ENCODE results near the gene CEP192.
"Not testable (repeated sequence)": the region's sequence is repeated elsewhere in the genome, so short reads cannot be mapped to it uniquely, and the experiment has no call there.

Gene CEP192

DNA sequence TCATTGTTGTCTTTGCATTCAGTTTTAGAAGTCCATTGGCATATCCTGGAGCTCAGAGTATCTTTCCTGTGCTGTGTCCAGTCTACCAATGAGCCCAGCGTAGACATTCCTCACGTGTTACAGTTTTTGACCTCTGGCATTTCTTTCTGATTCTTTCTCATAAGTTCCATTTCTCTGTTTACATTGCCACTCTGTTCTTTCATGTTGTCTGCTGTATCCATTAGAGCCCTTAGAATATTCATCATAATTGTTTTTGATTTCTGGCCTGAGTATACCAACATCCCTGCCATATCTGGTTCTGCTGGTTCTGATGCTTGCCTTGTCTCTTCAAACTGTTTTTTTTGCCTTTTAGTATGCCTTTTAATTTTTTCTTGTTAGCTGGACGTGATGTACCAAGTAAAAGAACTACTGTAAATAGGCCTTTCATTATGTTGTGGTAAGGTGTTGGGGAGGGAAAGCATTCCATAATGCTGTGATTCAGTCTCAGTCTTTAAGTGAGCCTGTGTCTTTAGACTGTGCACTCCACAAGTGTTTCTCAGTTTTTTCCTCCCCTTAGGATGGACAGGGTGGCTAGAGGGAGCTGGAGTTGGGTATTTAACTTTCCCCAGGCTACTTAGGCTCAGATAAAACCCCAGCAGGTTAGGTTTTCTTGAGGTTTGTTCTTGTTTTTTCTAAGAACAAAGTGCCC, 35.6 kb downstream of the CEP192 start:
- no peak for DNase-seq (ENCODE audit: low spot score)

- no peak for DNase-seq (ENCODE audit: low spot score)
Observed at GRCh38 chr18:13028869-13029268, 37.7 kb downstream of the CEP192 start.

DNA sequence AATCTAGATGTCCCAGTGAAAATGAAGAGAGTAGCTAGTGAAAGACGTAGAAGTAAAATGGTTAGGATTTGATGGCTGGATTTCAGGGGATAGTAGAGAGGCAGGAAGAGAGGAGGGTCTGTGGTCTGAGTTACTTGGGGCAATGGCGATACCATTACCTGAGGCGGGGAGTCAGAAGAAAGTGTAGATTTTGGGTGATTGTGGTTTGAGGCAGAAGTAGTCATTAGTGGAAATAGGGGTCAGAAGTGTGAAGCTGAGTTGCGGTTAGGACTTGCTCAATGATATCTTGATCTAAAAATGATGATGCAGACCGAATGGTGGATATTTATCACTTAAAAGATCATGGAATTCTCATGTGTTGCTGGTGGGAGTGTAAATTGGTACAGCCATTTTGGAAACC, 41.0 kb downstream of the CEP192 start:
- no peak for DNase-seq (ENCODE audit: low spot score)

DNA sequence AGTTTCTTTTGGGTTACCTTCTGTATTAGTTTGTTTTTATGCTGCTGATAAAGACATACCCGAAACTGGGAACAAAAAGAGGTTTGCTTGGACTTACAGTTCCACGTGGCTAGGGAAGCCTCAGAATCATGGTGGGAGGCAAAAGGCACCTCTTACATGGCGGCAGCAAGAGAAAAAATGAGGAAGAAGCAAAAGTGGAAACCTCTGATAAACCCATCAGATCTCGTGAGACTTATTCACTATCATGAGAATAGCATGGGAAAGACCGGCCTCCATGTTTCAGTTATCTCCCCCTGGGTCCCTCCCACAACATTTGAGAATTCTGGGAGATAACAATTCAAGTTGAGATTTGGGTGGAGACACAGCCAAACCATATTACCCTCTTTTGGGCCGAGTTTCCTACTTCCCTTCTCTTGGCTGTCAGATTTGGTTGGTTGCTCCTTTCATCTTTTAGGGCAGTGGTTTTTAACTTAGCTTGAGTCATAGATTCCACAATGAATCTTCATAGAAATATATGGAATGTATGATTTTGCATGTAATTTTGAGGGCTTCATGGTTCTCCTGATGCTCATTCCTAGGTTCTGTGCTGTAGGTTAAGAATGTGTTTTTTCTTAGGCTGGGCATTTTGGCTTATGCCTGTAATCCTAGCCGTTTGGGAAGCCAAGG, 44.2 kb downstream of the CEP192 start:
- no peak for DNase-seq (ENCODE audit: low spot score)

GRCh38 chr18:13036622-13037320, 45.6 kb downstream of the CEP192 start:
- no peak for DNase-seq (ENCODE audit: low spot score)

GRCh38 chr18:13039806-13040205, 48.6 kb downstream of the CEP192 start:
- no peak for DNase-seq (ENCODE audit: low spot score)

GRCh38 chr18:13043066-13043465, 51.9 kb downstream of the CEP192 start:
- DNase-seq (ENCODE audit: low spot score): no peak

- DNase-seq (ENCODE audit: low spot score): no peak
Observed at GRCh38 chr18:13048061-13048595, 57.0 kb downstream of the CEP192 start.

DNA sequence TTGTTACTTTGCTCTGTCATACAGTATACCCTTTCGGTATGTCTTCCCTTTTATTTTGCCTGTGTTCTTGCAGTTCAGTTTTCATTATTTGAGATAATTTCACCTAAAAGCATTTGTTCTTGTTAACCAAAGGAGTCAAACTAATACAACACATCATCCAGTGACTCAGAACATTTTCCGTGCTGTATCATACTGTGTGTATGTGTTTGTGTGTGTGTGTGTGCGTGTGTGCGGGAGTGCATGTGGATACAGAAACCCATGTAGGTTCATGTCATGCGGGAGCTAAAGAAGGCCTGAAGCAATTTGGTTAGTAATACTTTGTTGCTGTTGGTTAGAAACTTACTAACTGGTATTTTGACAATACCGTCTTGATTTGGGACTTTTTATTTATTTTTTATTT, 60.0 kb downstream of the CEP192 start:
- no peak for DNase-seq (ENCODE audit: low spot score)

- DNase-seq (ENCODE audit: low spot score): no peak
Observed at GRCh38 chr18:13051950-13052349, 60.8 kb downstream of the CEP192 start.

DNA sequence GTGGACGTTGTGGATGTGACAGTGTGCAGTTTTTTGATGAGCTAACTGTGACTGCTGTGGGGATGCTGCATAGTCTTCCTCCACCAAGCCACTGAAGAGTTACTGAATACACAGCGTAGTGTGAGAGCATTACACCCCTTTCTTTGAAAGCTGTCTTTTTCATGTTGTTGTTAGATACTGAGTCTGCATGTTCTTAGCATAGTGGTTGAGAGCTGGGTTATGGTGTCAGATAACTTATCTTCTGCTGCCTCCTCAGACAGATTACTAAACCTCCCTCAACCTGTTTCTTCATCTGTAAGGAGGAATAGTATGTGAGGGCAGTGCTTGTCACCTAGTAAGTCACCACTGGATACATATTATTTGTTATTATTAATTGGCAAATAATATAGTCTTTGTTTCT, 63.2 kb downstream of the CEP192 start:
- no peak for DNase-seq (ENCODE audit: low spot score)

GRCh38 chr18:13061630-13062189, 70.5 kb downstream of the CEP192 start:
- no peak for DNase-seq (ENCODE audit: low spot score)

DNA sequence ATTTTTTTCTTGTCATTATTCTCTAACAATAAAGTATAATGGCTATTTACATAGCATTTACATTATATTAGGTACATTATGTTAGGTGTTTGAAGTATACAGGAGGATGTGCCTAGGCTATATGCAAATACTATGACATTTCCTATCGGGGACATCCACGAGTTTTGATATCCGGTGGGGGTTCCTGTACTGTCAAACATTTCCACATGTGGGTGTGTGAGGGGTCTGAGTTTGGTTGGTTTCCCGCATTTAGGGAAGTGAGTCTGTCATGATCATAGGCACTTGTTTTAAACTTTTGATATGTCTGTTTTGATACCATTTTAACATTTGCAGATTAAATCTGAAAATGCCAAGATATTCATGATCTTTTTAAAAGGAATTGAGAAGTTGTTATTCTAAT, 76.0 kb downstream of the CEP192 start:
- DNase-seq (ENCODE audit: low spot score): no peak

DNA sequence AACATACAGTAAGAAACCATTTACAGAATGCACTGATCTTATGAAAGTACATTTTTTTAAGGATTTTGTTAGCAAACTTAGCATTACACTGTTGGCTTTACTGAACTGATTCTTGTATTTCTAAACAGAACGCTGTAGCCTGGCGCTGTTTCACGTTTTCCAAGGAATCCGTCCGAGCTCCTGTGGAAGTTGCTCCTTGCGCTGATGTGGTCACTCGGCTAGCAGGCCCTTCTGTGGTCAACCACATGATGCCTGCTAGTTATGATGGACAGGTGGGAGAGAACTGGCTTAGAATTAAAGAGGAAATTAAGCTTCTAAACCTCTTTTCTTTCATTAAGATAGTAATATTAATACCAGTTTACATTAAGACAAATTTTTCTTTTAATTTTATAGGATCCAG, 76.8 kb downstream of the CEP192 start:
- DNase-seq (ENCODE audit: low spot score): no peak

GRCh38 chr18:13070460-13070859, 79.3 kb downstream of the CEP192 start:
- DNase-seq (ENCODE audit: low spot score): no peak

GRCh38 chr18:13076886-13077285, 85.7 kb downstream of the CEP192 start:
- no peak for DNase-seq (ENCODE audit: low spot score)

- DNase-seq (ENCODE audit: low spot score): no peak
Observed at GRCh38 chr18:13077473-13077872, 86.3 kb downstream of the CEP192 start.

DNA sequence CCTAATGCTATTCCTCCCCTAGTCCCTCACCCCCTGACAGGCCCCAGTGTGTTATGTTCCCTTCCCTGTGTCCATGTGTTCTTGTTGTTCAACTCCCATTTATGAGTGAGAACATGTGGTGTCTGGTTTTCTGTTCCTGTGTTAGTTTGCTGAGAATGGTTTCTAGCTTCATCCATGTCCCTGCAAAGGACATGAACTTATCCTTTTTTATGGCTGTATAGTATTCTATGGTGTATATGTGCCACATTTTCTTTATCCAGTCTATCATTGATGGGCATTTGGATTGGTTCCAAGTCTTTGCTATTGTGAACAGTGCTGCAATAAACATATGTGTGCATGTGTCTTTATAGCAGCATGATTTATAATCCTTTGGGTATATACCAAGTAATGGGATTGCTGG, 86.9 kb downstream of the CEP192 start:
- not testable (repeated sequence) for DNase-seq (ENCODE audit: low spot score)

- no peak for DNase-seq (ENCODE audit: low spot score)
Observed at GRCh38 chr18:13086906-13087305, 95.7 kb downstream of the CEP192 start.

- DNase-seq (ENCODE audit: low spot score): no peak
Observed at GRCh38 chr18:13095466-13095865, 104.3 kb downstream of the CEP192 start.

DNA sequence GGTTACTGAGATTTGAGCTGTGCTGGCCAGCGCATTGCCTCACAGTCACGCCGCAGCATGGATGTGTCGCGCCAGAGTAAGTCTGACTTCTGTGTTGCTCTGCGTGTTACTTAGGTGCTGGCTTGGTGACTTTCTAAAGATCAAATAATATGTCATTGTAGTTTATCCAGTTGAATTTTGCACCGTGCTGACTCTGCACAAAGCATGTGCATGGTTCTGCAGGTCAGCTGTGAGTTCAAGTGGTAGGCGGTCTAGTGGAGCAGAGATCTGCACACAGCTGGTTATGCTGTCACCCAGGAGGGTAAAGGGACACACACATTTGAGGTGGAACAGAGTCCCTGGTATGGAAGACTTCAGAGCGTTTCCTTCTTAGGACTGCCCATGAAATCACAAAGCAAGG, 105.1 kb downstream of the CEP192 start:
- DNase-seq (ENCODE audit: low spot score): no peak

DNA sequence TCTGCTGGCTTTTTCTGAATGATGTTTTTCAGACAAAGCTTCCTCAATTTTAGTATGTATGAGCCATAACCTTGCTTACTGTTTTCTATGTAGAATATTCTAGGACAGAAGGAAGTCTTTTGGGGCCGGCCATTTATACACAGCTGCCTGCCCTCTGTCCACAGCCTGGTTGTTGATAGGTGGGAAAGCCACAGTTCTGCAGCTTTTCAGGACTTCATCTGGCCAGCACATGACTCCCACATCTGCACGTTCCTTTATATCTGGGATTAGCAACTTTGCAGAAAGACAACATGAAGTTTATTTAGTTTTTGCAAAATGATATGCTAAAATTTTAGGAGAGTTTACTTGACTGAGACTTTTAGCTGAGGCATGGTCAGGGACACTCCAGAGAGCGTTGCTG, 105.6 kb downstream of the CEP192 start:
- no peak for DNase-seq (ENCODE audit: low spot score)

DNA sequence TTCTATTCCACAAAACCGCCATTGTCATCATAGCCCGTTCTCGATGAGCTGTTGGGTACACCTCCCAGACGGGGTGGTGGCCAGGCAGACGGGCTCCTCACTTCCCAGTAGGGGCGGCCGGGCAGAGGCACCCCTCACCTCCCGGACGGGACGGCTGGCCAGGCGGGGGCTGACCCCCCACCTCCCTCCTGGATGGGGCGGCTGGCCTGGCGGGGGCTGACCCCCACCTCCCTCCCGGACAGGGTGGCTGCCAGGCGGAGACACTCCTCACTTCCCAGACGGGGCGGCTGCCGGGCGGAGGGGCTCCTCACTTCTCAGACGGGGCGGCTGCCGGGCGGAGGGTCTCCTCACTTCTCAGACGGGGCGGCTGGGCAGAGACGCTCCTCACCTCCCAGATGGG, 106.9 kb downstream of the CEP192 start:
- DNase-seq (ENCODE audit: low spot score): not testable (repeated sequence)

All from Ammon's horn (tissue), 1 donor.